NK-92 (cell line): ENCODE data around the gene SH3PXD2B.

Experiments
- DNase-seq: peaks from one replicate; lab custom pipeline; 2025; ENCODE audit not compliant: unreplicated experiment; lab: John Stamatoyannopoulos, UW

The SH3PXD2B gene

GRCh38 chr5:172453986-172454357, 353 bp downstream of the SH3PXD2B start:
- no peak for DNase-seq

GRCh38 chr5:172453206-172453985, 929 bp downstream of the SH3PXD2B start:
- no peak for DNase-seq

- DNase-seq: no peak
Observed at GRCh38 chr5:172452398-172453205, 1.7 kb downstream of the SH3PXD2B start.

- DNase-seq: no peak
Observed at GRCh38 chr5:172451771-172452197, 2.5 kb downstream of the SH3PXD2B start.

- no peak for DNase-seq
Observed at GRCh38 chr5:172450861-172451695, 3.2 kb downstream of the SH3PXD2B start.

GRCh38 chr5:172450453-172450852, 3.9 kb downstream of the SH3PXD2B start:
- no peak for DNase-seq

- no peak for DNase-seq
Observed at GRCh38 chr5:172448999-172449398, 5.3 kb downstream of the SH3PXD2B start.

- no peak for DNase-seq
Observed at GRCh38 chr5:172447646-172448365, 6.5 kb downstream of the SH3PXD2B start.

- DNase-seq: no peak
Observed at GRCh38 chr5:172446336-172447051, 7.8 kb downstream of the SH3PXD2B start.

- DNase-seq: no peak
Observed at GRCh38 chr5:172445866-172446265, 8.5 kb downstream of the SH3PXD2B start.

- no peak for DNase-seq
Observed at GRCh38 chr5:172444626-172445365, 9.5 kb downstream of the SH3PXD2B start.

GRCh38 chr5:172444110-172444510, 10.2 kb downstream of the SH3PXD2B start:
- no peak for DNase-seq

- no peak for DNase-seq
Observed at GRCh38 chr5:172443441-172444109, 10.8 kb downstream of the SH3PXD2B start.

GRCh38 chr5:172442592-172442991, 11.7 kb downstream of the SH3PXD2B start:
- DNase-seq: no peak

GRCh38 chr5:172441262-172441751, 13.0 kb downstream of the SH3PXD2B start:
- DNase-seq: no peak

- no peak for DNase-seq
Observed at GRCh38 chr5:172440486-172440885, 13.8 kb downstream of the SH3PXD2B start.

- DNase-seq: no peak
Observed at GRCh38 chr5:172439785-172440477, 14.4 kb downstream of the SH3PXD2B start.

GRCh38 chr5:172438319-172438668, 16.0 kb downstream of the SH3PXD2B start:
- DNase-seq: no peak
